ENCODE results near the gene SPTBN5.
A peak's percentile ranks its signal among the peaks of the same experiment; 100 is the strongest.
"Not testable (repeated sequence)": the region's sequence is repeated elsewhere in the genome, so short reads cannot be mapped to it uniquely, and the experiment has no call there.

SPTBN5 gene

DNA sequence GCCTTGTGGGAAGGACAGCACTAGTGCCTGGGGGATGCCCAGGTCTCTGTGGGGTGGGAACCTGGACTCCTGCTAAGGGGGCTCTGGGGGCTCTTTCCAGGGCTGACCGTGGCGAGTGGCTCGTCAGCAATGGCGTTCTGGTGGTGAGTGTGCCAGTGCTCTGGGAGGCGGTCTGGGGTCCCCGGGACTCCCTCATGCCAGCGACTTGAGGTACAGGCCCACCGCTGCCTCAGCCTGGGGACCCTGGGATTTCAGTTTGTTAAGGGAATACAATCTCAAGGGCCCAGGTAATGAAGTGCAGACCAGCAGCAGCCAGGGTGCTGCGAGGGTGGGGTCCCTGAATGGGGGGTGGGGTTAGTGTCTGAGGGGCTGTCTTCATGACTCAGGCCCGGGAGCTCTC lies 52.7 kb downstream of the SPTBN5 start:
- no peak for DNase-seq

DNA sequence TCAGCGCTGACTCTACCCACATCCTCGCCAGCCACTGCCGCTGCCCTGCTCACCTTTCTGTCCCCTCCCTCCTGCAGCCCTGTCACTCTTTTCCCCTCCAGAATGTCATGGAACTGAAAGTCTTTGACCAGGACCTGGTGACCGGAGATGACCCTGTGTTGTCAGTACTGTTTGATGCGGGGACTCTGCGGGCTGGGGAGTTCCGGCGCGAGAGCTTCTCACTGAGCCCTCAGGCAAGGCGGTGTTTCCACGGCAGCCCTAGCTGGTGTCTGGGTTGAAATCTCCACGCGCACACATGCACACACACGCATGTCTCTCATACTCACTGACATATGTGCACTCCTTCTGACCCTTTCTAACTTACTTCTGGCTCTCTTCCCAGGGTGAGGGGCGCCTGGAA lies 53.2 kb downstream of the SPTBN5 start:
- DNase-seq = no peak

DNA sequence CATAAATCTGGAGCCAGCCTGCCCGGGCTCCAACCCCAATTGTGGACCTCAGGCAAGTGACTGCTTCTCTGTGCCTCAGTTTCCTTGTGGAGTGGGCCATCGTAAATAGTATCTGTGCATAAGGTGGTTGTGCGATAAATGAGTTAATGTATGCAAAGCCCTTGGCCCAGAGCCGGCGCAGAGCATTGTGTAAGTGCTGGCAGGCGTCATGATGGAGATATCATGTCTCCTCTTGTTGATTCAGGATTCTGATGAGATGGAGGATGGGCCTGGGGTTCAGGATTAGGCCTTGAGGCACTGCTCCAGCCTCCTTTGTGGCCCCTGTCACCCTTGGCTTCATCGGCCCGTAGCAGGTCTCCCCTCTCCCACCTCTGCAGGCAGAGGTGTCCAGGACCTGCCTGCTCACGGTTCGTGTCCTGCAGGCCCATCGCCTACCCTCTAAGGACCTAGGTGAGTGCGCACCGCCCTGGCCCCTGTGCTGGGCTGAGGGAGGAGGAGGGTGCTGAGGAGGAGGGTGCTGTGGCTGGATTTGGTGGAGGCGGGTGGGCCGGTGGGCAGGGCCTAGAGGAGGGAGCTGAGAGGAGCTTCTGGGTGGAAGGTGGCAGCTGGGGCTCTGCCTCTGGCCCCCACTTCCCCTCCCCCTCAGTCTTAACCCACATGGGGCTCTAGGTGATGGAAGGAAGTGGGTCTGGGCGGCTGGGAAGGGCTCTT lies 53.9 kb downstream of the SPTBN5 start:
- DNase-seq = peak; percentile 24

DNA sequence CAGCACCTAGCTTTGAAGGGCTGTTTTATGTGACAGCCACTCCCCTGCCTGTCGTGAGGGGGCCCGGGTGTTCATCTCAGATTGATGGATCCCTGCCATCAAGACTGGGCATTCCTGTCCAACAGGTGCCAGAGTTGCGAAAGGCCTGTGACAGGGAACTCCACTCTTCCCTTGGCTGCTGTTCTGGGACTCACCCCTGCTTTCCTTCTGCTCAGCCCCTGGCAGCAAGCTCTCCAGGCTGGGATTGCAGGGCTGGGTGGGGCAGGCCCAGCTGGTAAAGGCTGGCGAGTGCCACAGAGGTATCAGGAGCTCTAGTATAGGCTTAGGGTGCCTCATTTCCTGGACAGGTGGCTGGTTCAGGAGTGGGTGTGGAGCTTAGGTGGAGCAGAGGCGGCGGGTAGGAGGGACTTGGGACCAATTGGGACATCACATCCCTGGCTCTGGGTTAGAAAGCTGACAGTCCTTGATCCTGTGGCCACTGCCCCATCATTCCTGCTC lies 55.4 kb downstream of the SPTBN5 start, which contains the start of gene PLA2G4B:
Gene PLA2G4B (plus strand): TSS at position 448 of the 498 bp plus-strand sequence. CDS start 67 bp downstream, outside the sequence.
- DNase-seq = peak; percentile 55

DNA sequence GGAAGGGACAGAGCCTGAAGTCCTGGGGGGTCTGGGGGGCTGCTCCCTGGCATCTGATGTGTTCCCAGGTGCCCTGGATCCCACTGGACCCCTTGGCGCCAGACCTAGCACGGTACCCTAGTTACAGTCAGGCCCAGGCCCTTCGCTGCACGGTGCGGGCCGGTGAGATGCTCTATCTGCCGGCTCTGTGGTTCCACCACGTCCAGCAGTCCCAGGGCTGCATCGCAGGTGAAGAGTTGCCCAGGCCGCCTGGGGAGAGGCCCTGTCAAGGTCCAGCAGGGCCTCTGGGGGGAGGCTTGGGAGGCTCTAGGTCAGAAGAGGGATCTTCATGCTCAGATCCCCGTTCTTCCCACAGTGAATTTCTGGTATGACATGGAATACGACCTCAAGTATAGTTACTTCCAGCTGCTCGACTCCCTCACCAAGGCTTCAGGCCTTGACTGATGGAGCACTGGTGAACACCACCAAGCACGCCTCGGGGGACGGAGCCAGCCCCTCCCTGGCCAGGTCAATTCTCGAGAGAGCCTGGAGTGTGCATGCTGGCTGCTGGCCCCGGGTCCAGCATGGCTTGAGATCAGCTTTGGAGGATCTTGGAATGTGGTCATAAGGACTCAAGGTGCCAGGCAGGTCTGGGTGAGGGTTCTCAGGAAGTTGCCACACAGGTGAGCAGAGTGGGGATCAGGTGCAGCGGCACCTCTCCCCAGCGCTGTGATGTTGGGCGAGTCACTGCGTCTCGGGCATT lies 57.0 kb downstream of the SPTBN5 start:
- no peak for DNase-seq

- no peak for DNase-seq
Measured at GRCh38 chr15:41836073-41836472, 57.8 kb downstream of the SPTBN5 start.

DNA sequence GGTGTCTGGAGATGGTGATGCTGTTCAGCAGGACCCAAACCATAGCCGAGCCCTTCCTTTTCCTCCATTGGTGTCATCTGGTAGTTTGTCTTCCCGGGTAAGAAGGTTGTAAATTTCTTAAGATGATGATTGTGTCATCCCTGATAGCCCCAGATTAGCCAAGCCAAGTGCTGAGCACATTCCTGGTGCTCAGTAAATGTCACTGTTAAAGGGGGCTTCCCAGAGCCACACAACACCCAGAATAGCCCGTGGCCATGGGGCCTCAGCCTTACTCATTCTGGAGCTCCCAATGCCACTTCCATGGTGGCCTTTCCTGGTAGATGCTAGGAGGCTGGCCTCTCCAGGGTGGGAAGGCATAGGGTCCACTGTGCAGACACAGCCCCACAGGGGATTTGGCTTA lies 59.8 kb downstream of the SPTBN5 start:
- DNase-seq = no peak

DNA sequence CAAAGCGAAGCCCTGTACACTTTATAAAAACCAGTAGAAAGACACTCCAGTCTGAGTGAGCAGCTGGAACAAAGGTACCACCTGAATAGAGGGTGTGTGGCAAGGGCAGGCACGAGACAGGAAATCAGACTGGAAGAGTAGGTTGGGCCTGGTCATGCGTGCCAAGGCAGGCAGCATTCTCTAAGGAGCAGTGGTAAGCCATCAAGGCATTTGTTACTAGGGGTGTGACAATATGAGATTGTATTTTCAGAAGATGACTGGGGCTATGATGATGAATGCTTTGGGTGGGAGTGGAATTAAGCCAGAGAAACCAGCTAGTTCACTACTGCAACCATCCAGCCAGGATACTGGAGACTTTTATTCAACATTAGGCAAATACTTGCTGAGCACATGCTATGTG lies 61.0 kb downstream of the SPTBN5 start:
- peak; percentile 82 for DNase-seq

DNA sequence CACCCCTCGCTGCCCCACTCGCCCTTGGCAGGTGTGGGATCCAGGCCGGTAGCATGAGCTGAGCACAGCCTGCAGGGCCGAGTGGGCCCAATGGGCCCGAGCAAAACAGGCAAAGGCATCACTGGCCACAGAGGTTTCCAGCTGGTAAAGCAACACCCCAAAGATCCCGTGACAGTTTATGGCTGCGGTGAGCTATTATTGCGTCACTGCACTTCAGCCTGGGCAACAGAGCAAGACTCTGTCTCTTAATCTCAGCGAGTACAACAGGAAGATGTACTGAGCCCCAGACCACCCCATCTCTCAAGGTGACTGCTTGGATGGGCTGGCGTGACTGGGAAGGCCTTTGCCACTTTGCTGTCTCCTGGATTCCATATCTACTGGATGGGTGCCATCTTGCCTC lies 61.6 kb downstream of the SPTBN5 start:
- DNase-seq = no peak

- not testable (repeated sequence) for DNase-seq
Measured at GRCh38 chr15:41831291-41831690, 62.6 kb downstream of the SPTBN5 start.

- DNase-seq = no peak
Measured at GRCh38 chr15:41829959-41830646, 63.8 kb downstream of the SPTBN5 start.

DNA sequence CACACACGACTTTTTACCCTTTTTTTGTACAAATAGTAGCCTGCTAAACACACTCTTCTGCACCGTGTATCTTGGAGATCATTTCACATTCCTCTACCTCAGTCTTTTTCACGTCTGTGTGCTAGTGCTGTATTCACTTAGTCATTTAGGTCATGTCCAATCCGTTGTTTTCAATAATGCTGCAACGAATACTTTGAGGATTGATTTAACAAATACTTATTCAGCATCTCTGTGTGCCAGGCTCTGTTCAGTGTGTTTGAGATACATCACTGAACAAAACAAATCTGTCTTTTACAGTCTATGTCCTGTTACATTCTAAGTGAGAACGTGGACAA lies 65.1 kb downstream of the SPTBN5 start:
- no peak for DNase-seq

GRCh38 chr15:41827880-41828806 lies 65.7 kb downstream of the SPTBN5 start, which contains the start of gene JMJD7:
Gene JMJD7 (plus strand): TSS chr15:41828092. CDS start chr15:41828125, 33 bp downstream.
- DNase-seq = peak; percentile 84

- DNase-seq = peak; percentile 57
Measured at GRCh38 chr15:41827290-41827879, 66.5 kb downstream of the SPTBN5 start.

DNA sequence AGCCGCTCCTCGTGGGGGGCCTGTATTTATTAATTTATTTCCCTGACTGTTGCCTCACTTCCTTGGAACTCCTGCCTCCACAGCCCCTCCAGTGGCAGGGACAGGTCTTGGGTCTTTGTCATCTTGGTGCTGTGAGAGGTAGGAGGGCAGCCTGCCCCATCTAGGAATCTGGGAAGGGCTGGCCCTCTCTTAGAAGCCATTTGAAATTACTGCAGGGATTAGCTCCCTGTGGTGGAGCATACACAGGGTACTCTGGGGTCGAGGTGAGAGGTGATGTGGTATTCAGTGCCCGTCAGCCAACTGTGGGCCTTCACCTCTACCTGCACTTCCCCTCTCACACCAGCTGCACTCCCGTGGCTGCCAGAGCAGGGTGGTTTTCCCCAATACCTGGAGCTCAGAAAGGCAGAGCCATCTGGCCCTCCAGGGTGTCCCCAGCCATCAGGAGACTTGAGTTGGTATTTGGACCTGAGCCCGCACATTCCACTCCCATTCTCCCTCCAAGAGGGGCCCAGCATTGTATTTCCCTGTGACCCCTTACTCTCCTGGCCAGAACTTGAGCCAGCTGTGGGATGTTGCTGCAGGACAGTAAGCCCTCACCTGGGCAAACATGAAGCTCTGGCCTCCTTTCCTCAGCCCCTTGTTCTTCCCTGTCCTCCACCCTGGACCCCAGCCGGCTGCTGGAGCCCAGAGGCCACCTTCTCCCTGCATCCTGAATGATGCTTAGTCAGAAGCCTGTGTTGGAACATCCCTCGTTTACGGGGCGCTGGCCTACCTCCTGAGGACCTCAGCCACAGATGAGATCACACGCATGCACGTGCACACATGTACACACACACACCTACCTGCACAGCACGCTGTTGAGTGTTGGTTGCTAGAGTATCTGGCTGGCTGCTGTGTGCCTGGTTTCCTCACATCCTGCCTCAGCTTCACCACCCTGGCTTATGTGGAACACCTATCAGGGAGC lies 68.0 kb downstream of the SPTBN5 start:
- DNase-seq = no peak

DNA sequence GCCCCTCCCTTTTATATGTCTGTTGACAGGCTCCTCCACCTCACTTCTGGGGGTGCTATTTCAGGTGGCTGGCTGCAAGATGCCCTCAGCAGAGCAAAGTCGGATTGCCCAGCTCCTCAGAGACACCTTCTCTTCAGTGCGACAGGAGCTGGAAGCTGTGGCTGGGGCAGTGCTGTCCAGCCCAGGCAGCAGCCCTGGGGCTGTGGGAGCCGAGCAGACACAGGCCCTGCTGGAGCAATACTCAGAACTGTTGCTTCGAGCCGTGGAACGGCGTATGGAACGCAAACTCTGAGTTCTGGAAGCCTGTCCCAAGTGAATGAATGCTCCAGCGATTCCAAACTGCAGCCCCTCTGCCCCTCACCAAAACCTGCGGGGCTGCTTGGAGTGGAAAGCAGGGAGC lies 68.7 kb downstream of the SPTBN5 start:
- no peak for DNase-seq

- peak; percentile 14 for DNase-seq
Measured at GRCh38 chr15:41824062-41824745, 69.6 kb downstream of the SPTBN5 start.

DNA sequence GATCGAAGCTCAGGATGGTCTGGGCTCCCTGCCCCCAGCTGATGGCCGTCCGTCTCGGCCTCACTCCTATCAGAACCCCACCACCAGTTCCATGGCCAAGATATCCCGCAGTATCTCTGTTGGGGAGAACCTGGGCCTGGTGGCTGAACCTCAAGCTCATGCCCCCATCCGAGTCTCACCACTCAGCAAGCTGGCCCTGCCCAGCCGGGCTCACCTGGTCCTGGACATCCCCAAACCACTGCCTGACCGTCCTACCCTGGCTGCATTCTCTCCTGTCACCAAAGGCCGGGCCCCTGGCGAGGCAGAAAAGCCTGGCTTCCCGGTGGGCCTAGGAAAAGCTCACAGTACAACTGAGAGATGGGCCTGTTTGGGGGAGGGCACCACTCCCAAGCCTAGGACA lies 70.4 kb downstream of the SPTBN5 start:
- no peak for DNase-seq

GRCh38 chr15:41822957-41823356 lies 70.9 kb downstream of the SPTBN5 start:
- DNase-seq = no peak

DNA sequence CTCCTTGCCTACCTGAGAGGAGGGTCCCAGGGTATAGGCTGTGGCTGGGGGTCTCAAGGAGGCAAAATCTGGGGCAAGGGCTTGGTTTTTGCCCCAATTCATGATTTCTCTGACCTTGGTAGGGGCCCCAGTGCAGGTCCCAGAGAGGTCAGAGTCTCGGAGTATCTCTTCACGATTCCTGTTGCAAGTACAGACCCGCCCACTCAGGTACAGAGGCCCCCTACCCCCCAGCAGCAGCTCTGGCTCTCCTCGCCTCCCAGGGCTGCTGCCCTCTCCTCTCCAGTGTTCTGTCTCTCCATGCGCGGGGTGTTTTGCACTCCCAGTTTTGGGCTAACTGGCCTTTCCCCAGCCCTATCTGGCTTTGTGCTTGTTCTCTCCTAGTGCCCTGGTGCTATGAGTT lies 71.4 kb downstream of the SPTBN5 start:
- no peak for DNase-seq
